Measurements from ENCODE around the gene ZMYM3. TPM values are rescaled to one million over a fixed set of nuclear protein-coding genes. Genes with fewer than 3 reads are reported as not detected.
A peak's percentile ranks its signal among the peaks of the same experiment; 100 is the strongest.
"Not testable (repeated sequence)": the region's sequence is repeated elsewhere in the genome, so short reads cannot be mapped to it uniquely, and the experiment has no call there.

ZMYM3 gene
- polyA plus RNA-seq, 1 donor (not counting 4 experiments of a cell fraction or from before 2014, with no cell fraction given): 7.7 TPM

DNA sequence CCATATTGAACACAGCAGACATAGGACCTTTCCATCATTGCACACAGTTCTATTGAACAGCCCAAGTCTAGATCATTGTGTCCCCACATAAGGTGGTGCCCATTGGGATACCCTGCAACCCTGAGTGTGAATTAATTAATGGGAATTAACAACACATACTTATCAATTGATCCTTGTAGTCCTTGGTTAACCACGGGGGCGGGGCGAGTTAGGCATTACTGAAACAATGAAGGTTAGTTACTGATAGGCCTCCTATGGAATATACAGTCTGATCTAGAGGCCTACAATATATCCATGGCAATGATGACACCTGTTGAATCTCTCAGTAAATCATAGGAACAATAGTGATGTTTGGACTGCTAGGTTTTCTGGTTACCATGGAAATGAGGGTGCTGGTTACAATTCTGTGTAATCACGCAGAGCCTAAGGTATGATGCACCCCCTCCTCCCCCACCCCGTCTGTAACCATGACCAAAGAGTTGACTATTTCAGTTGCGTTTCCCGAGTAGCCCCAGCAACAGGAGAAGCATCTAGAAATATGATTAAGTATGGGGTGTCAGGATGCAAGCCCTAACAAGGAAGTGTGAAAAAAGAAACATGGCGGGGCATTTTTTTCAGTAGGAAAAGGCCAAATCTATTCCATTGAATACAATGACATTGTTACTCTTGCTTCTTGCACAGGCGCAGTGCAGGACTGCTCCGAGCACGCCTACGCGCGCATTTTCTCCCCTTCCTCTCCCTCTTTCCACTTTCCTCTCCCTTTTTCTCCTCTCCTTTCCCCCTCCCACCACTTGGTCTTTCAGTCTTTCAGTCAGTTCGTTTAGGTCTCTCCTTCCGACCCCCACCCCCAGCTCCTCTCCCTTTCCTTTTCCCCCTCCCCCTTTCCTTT lies 28.8 kb upstream of the ZMYM3 start:
- peak overlapping the region; percentile 63 for H3K4me2 ChIP-seq (ENCODE audit: control insufficient read depth, extremely low read depth, insufficient read depth, low read depth, low read length)
- no peaks in the 10 kb centered on the region for H3K36me3 ChIP-seq (ENCODE audit: control insufficient read depth in 2 of 2, extremely low read depth in 1 of 2, insufficient read depth in 2 of 2, low read length in 2 of 2)
- H3K4me1 ChIP-seq (ENCODE audit: control insufficient read depth, extremely low read depth, insufficient read depth, low read length): peaks cover 8% of the 10 kb centered on the region
- peaks cover 3% of the 10 kb centered on the region for H4K20me1 ChIP-seq (ENCODE audit: control insufficient read depth, extremely low read depth, insufficient read depth, low read length)
- peak overlapping the region in 2 of 3 experiments; percentile 69 to 70 for H3K4me3 ChIP-seq (ENCODE audit: control insufficient read depth in 2 of 3, extremely low read depth in 1 of 3, insufficient read depth in 2 of 3, low read depth in 1 of 3, low read length in 3 of 3)
- no peaks in the 10 kb centered on the region for H3K27me3 ChIP-seq (ENCODE audit: control insufficient read depth, extremely low read depth, insufficient read depth, low read length)
- peak overlapping the region; percentile 86 for H3K9ac ChIP-seq (ENCODE audit: control insufficient read depth, extremely low read depth, insufficient read depth, low read length)
- no peaks in the 10 kb centered on the region for H3K9me3 ChIP-seq (ENCODE audit: control insufficient read depth, low read depth, low read length)
- H3K79me2 ChIP-seq (ENCODE audit: control insufficient read depth, insufficient read depth, low read length): peaks cover 41% of the 10 kb centered on the region
- TF ChIP-seq EZH2 (IDR thresholded peaks at IDR 0.05; ENCODE audit: low read length): no peak
- TF ChIP-seq, protein P1, sequence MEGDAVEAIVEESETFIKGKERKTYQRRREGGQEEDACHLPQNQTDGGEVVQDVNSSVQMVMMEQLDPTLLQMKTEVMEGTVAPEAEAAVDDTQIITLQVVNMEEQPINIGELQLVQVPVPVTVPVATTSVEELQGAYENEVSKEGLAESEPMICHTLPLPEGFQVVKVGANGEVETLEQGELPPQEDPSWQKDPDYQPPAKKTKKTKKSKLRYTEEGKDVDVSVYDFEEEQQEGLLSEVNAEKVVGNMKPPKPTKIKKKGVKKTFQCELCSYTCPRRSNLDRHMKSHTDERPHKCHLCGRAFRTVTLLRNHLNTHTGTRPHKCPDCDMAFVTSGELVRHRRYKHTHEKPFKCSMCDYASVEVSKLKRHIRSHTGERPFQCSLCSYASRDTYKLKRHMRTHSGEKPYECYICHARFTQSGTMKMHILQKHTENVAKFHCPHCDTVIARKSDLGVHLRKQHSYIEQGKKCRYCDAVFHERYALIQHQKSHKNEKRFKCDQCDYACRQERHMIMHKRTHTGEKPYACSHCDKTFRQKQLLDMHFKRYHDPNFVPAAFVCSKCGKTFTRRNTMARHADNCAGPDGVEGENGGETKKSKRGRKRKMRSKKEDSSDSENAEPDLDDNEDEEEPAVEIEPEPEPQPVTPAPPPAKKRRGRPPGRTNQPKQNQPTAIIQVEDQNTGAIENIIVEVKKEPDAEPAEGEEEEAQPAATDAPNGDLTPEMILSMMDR (optimal IDR thresholded peaks at IDR 0.05 in 1 of 3, IDR thresholded peaks at IDR 0.05 in 1 of 3, conservative IDR thresholded peaks at IDR 0.05 in 1 of 3; ENCODE audit: extremely low read depth in 1 of 3, insufficient read depth in 2 of 3, low read length in 3 of 3): no peak
- FAIRE-seq (no peak), DNase-seq (ENCODE audit: low read depth, low spot score) (no peak)
- dilution Hi-C loops (cut with MboI; ENCODE audit: extremely low pct_ligation_motif_present, low sequenced_read_pairs): no loop called here
- peak overlapping the region; percentile 91 for H3K27ac ChIP-seq (ENCODE audit: control insufficient read depth, insufficient read depth, low read length)
- peak overlapping the region; percentile 59 for H2AFZ ChIP-seq (ENCODE audit: control insufficient read depth, low read length)
- no peaks in the 10 kb centered on the region for H3K9me1 ChIP-seq (ENCODE audit: control insufficient read depth, extremely low read depth, insufficient read depth, low read length)

DNA sequence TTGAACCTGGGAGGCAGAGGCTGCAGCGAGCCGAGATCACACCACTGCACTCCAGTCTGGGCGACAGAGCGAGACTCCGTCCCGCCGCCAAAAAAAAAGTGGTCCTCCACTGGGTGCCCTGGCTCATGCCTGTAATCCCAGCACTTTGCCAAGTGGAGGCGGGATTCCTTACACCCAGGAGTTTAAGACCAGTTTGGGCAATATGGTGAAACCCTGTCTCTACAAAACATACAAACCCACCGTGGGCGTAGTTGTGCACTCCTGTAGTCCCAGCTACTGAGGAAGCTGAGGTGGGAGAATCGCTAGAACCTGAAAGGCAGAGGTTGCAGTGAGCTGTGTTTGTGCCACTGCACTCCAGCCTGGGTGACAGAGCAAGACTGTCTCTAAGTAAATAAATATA lies 27.4 kb upstream of the ZMYM3 start:
- FAIRE-seq; H3K9me3 ChIP-seq (ENCODE audit: control insufficient read depth, low read depth, low read length); H3K4me1 ChIP-seq (ENCODE audit: control insufficient read depth, extremely low read depth, insufficient read depth, low read length); H4K20me1 ChIP-seq (ENCODE audit: control insufficient read depth, extremely low read depth, insufficient read depth, low read length); H3K36me3 ChIP-seq (ENCODE audit: control insufficient read depth in 2 of 2, extremely low read depth in 1 of 2, insufficient read depth in 2 of 2, low read length in 2 of 2); dilution Hi-C loops (cut with MboI; ENCODE audit: extremely low pct_ligation_motif_present, low sequenced_read_pairs); H3K9ac ChIP-seq (ENCODE audit: control insufficient read depth, extremely low read depth, insufficient read depth, low read length); DNase-seq (ENCODE audit: low read depth, low spot score); H3K4me2 ChIP-seq (ENCODE audit: control insufficient read depth, extremely low read depth, insufficient read depth, low read depth, low read length); H3K4me3 ChIP-seq (ENCODE audit: control insufficient read depth in 2 of 3, extremely low read depth in 1 of 3, insufficient read depth in 2 of 3, low read depth in 1 of 3, low read length in 3 of 3); H3K27me3 ChIP-seq (ENCODE audit: control insufficient read depth, extremely low read depth, insufficient read depth, low read length); H3K9me1 ChIP-seq (ENCODE audit: control insufficient read depth, extremely low read depth, insufficient read depth, low read length); H3K27ac ChIP-seq (ENCODE audit: control insufficient read depth, insufficient read depth, low read length); H2AFZ ChIP-seq (ENCODE audit: control insufficient read depth, low read length): not testable (repeated sequence)
- peaks cover 27% of the 10 kb centered on the region for H3K79me2 ChIP-seq (ENCODE audit: control insufficient read depth, insufficient read depth, low read length)

DNA sequence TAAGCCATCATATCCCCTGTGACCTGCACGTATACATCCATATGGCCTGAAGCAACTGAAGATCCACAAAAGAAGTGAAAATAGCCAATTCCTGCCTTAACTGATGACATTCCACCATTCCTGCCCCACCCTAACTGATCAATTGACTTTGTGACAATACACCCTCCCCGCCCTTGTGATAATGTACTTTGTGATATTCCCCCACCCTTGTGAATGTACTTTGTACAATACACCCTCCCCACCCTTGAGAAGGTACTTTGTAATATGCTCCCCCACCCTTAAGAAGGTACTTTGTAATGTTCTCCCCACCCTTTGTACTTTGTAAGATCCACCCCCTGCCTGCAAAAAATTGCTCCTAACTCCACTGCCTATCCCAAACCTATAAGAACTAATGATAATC lies 18.4 kb upstream of the ZMYM3 start:
- not testable (repeated sequence) for H3K27me3 ChIP-seq (ENCODE audit: control insufficient read depth, extremely low read depth, insufficient read depth, low read length); H3K4me2 ChIP-seq (ENCODE audit: control insufficient read depth, extremely low read depth, insufficient read depth, low read depth, low read length)

More for the DNA sequence above, 18.4 kb upstream of the ZMYM3 start:
- FAIRE-seq; DNase-seq (ENCODE audit: low read depth, low spot score); H3K36me3 ChIP-seq (ENCODE audit: control insufficient read depth in 2 of 2, extremely low read depth in 1 of 2, insufficient read depth in 2 of 2, low read length in 2 of 2); H3K9ac ChIP-seq (ENCODE audit: control insufficient read depth, extremely low read depth, insufficient read depth, low read length); H3K4me3 ChIP-seq (ENCODE audit: control insufficient read depth in 2 of 3, extremely low read depth in 1 of 3, insufficient read depth in 2 of 3, low read depth in 1 of 3, low read length in 3 of 3); H3K4me1 ChIP-seq (ENCODE audit: control insufficient read depth, extremely low read depth, insufficient read depth, low read length); H3K9me3 ChIP-seq (ENCODE audit: control insufficient read depth, low read depth, low read length); H3K79me2 ChIP-seq (ENCODE audit: control insufficient read depth, insufficient read depth, low read length); H2AFZ ChIP-seq (ENCODE audit: control insufficient read depth, low read length); H3K9me1 ChIP-seq (ENCODE audit: control insufficient read depth, extremely low read depth, insufficient read depth, low read length); H4K20me1 ChIP-seq (ENCODE audit: control insufficient read depth, extremely low read depth, insufficient read depth, low read length); H3K27ac ChIP-seq (ENCODE audit: control insufficient read depth, insufficient read depth, low read length); dilution Hi-C loops (cut with MboI; ENCODE audit: extremely low pct_ligation_motif_present, low sequenced_read_pairs): not testable (repeated sequence)
